NCI-H446 (cell line): Measurements from ENCODE around the gene AK5.

Source experiments
- DNase-seq, 2 experiments: peaks; one replicate each; lab custom pipeline; 2025; lab: John Stamatoyannopoulos, UW

The AK5 gene

DNA sequence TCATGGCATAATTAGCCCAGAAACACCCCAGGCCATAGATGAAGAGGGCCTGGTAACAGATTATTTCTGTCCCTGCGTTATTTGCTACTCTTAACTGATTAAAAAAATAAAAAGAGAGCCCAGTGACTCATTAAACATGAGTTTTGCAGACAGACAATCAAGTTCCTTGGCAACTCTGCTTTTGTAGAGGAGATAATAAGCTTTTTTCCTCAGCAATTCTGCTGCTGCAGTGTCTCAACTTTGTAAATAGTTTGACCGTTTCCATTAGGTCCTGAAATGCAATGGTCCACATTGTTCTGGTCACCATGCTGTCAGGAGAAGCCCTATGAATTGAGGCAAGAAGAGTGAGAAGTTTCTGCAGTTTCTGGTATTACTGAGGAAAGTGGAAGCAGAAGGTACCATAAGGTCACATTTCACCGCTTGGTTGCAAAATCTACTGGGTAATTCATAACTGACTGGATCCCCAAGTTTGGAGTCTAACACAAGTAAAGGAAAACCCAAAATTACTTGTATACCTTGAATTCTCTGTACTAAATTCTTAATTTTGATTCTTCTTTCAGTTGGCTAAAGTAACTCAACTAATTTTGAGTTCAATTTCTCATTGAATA, 261.1 kb downstream of the AK5 start:
- DNase-seq: no peak

DNA sequence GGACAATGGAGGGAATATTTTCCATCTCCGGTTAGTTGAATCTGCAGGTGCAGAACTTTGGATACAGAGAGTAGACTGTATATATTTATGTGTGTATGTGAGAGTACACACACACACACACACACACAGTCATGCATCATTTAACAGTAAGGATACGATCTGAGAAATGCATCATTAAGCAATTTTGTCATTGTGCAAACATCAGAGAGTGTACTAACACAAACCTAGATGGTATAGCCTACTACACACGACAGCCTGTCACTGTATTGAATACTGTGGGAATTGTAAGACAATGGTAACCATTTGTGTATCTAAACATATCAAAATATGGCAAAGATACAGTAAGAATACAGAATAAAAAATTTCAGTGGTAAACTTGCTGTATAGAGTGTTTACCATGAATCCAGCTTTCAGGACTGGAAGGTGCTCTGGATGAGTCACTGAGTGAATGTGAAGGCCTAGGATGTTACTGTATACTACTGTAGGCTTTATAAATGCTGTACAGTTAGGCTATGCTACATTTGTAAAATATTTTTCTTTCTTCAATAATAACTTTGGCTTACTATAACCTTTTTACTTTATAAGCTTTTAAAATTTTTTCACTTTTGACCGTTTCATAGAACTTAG, 262.1 kb downstream of the AK5 start:
- peak in 1 of 2 experiments; percentile 33 for DNase-seq

DNA sequence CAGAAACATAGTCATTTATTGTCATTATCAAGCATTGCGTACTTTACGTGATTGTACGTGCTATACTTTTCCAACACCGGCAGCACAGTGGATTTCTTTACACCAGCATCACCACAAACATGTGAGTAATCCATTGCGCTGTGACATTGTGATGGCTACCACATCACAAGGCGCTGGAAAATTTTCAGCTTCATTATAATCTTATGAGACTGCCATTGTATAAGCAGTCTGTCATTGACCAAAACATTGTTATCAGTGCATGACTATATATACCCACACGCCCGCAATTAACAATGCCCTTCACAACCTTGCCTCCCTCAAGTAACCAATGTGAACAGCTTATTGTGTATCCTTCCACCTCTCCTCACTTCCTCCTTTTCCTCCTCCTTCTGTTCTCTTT, 263.0 kb downstream of the AK5 start:
- DNase-seq: no peak

DNA sequence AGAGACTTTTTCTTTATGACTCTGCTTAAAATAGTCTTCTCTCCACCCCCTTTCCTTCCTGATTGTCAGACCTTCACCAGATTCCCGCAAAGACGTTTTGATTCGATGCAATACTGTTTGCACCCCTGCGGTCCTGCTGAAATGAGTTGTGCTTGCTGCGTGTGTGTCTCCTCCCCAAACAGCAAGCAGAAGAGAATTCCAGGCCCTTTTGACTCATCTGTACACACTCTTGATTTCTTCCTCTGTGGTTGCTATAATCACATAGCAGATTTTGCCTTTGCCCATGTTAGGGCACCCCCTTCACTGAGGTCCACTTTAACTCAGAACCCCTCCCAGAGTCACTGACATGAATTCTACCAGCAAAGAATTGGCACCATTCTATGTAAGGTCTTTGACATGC, 264.2 kb downstream of the AK5 start:
- DNase-seq: no peak

DNA sequence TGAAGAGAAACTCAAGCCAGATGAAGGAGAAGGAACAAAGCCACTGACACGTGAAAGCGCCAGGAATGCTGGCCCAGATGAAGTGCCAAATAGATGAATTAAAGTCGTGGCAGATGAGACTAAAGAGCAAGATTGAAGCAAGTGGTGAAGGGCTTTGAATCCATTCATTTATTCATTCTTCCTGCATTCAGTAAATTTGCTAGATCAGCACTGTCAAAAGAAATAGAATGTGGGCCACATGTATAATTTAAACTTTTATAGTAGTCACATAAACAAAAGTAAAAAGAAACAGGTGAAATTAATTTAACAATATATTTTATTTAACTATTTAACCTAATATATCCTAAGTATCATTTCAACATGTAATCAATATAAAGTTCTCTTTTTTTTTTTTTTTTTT, 265.1 kb downstream of the AK5 start:
- DNase-seq: peak in 1 of 2 experiments; percentile 37

DNA sequence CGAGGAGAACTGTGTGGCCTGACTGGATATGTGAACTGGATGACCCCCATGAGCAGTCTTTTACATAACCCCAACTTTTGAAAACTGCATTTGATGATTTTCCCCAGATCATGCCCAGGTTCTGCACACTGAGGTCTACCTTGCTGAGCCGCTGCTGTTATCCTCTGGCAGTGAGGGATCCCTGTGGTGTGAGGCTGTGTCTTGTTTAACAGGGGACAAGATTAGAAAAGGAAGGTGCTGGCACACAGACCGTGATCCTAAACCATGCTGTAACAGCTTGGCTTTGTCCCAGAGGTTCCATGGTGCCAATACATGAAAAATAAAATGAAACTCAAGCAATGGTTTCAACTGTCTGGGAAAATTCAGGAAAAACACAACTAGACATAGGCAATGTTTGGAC, 266.5 kb downstream of the AK5 start:
- DNase-seq: peak in 1 of 2 experiments; percentile 57

DNA sequence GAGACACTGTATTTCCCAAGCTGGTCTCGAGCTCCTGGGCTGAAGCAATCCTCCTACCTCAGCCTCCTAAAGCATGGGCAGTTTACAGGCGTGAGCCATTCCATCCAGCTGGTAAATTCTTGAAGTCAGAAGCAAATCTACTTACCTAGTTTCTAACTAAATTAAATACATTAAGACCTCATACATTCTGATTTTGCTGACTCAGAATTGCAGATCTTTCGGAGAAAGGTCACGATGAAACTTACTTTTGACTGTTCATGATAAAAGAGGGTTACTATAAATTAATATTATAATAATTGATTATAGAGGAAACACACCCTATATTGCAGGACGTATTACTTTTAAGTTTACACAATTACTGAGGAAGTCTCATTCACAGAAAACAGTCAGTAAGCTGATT, 268.3 kb downstream of the AK5 start:
- DNase-seq: no peak

DNA sequence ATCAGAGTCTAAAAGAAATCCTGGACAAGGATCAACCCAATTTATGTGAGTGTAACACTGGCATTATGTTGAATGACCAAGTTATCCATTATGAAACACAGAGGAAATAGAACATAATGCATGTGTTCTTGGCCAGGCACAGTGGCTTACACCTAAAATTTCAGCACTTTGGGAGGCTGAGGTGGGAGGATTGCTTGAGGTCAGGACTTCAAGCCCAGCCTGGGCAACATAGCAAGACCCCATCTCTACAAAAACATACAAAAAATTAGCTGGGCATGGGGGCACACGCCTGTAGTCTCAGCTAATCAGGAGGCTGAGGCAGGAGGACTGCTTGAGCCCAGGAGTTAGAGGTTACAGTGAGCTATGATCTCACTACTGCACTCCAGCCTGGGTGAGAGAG, 270.8 kb downstream of the AK5 start:
- no peak for DNase-seq

DNA sequence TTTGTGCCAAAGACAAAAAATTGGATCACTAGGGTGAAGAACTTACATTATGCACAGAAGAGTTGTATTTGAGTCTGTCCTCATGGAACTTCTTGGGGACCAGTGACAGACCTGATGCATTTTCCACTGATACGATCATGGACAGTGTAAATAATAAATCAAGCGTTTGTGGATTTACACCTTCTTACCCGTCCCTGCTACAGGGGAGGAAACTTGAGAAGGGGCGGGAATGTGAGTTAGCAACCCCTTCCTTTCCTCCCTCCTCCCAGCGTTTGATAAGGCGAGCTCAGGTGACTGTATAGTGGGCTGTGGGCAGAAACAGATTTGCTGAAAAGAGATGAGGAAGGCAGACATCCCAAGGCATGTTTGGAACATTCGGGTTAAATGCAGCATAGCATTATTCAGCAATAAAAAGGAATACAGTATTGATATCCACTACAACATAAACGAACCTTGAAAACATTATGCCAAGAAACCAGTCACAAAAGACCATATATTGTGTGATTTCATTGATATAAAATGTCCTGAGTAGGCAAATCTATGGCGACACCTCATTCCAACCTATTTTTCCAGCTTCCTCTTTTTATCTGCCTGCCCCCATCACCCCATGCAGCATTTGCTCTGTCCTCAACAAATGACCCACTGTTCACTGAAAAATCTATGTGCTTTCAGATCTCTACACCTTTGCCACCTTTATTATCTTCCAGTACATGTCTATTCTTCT, 271.9 kb downstream of the AK5 start:
- DNase-seq: no peak

DNA sequence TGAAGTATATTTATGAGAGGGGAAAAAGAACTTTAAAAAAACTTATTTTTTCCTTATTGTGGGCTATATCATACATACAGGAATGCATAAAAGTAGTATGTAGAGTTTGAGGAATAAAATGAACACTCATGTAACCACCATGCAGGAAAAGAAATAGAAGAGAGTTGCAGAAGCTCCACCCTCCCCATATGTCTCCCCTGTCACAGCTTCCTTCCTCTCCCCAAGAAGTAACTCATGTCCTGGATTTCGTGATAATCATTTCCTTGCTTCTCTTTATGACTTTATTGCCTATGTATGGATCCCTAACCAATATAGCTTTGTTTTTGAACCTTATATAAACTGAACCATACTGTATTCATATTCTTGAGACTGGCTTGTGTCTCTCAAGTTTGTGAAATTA, 274.2 kb downstream of the AK5 start:
- DNase-seq: no peak

DNA sequence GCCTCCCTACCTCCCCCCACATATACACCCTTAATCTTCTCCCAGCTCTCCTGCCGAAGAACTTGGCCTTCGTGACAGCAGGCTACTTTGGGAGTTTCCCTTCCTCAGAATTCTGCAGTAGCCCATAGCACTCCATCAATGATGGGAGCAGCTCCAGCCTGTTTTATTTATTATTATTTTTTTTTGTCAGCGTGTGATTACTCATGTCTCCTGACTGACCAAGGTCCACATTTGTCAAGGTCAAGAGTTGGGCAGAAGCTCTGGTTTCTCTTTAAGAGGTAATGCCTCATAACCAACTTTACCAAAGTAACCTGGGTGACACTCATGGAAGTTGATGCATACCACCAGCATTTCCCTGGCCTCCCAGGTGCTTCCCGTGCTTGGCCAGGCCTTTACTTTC, 275.2 kb downstream of the AK5 start:
- DNase-seq: no peak

DNA sequence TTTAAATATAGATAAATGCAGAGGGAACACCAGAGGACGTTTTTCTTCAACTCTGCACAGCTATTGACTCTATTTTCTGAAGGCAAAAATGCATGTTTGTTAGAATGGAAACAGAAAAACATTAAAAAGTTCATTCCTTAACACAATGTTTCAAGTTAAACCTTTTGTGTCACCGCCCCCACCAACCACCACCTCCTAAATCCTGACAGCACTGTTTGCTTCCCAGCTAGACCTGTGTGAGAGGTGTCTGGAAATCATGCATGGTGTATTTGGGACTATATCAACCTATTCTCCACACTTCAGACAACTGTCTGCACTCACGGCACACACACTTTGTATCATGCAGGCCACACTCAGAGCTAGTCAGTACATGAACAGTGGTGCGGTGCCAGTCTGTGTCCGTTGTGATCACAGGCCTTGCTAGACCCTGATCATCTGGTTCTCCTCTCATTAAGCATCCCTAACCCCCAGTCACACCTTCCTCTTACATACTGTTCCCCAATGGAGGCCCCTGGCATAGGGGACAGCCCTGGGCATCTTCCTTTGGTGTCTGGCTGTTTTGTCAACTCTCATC, 276.9 kb downstream of the AK5 start:
- DNase-seq: no peak

DNA sequence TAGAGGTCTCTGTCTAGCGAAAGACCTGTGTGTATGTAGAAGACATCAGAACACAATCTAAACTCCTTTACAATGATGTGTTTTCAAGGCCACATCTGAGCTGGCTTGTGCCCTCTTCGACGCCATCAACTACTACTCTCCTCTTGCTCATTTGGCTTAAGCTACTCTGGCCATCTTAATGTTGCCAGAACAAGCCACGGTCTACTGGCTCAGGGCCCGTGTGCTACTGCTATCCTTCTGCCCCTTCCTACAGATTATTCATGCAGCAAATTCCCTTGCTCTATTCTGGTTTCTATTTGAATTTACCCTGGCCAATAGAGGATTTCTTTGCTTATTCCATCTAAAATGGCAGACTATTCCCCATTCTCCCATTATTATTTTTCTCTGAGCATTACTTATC, 278.9 kb downstream of the AK5 start:
- peak in 1 of 2 experiments; percentile 26 for DNase-seq

DNA sequence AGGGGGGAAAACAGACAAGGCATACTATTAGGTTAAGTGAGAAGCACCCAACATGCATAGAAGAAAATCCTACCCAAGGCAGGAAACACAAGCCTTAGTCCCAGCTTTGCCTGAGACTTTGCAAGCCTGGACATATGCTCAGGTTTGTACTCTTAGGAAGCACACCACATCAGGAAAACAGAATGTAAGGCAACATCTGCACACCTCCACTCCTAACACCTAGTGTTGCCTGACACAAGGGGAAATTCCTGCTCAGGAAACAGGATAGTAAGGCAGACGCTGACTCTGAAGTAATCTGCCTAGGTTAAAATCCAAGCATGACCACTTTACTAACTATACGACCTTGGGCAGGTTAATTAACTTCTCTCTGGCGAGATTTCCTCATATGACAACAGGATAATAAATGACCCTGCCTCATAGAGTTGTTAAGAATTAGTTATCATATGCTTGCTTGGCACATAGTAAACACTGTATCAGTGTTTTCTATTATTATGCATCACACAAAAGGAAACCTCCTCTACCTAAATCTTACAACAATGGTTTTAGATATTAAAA, 280.9 kb downstream of the AK5 start:
- no peak for DNase-seq

DNA sequence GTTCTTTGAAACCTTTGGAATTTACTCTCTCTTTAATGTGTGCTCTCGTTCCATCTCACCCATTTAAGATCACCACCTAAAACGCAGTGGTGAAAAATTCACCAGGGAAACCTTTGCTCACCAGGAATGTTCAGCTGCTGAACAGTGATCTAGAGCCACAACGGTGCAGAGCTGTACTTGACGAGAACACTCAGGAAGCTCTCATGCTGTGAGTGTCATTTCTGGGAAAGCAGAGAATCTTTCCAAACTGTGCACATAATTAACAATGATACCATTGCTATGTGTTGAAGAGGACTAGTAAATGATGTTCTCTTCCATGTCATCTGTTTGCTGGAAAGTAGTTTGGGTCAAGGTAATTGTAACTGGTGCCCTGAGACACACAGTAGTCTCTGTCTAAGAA, 283.5 kb downstream of the AK5 start:
- no peak for DNase-seq

DNA sequence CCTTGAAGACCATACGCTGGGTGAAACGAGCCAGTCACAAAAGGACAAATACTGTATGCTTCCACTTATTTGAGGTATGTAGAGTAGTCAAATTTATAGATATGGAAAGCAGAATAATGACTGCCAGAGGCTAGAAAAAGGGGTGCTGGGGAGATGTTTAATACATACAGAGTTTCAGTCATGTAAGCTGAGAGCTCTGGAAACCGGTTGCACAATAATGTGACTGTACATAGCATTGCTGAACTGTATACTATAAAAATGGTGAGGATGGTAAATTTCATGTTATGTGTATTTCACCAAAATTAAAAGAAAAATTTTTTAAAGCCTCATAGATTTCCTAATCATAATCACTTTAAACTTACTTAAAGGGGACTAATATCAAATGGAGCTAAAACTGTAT, 289.8 kb downstream of the AK5 start:
- no peak for DNase-seq

DNA sequence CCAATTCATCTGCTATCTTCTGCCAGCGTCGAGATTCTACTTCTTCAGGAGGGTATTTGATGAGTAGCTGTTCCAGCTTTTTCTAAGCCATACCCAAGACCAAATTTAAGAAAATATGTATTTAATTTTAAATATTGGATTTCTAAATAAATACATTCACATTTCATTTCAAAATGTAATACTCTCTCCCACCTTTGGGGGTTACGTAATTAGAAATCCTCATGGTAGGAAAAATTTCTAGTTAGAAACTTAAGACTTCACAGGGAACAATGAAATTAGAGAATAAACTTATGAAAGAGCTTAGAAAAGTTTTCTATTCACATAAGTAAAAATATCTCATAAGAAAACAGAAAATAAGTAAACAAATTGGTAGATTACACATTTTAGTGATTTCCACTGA, 297.7 kb downstream of the AK5 start:
- DNase-seq: no peak

DNA sequence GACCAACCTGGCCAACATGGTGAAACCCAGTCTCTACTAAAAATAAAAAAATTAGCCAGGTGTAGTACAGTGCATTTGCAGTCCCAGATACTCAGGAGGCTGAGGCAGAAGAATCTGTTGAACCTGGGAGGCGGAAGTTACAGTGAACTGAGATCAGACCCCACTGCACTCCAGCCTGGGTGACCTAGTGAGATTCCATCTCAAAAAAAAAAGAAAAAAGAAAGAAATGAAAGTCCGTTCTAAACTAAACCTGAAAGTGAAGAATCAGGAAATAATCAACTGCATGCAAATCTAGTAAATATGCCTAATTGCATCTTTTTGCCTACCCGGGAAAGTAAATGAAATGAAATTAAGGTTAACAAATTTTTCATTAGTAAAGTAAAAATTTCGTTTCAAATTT, 301.1 kb downstream of the AK5 start:
- no peak for DNase-seq

DNA sequence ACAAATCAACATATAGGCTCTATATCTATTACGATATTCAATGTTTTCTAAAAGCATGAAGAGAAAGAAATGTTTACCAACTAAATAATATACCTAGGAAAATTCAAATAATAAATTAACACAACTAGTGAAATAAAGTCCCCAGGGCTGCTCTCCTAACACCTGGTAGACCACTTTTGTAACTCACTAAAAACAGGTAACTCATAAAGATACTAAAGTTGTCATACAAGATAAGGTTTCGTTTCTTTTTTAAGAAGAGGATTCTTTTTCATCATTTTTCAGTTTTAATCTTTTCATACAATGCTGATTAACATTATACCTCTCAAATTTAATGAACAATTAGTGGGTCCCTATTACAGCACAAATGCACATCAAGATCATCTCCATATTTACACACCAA, 301.7 kb downstream of the AK5 start:
- DNase-seq: no peak

DNA sequence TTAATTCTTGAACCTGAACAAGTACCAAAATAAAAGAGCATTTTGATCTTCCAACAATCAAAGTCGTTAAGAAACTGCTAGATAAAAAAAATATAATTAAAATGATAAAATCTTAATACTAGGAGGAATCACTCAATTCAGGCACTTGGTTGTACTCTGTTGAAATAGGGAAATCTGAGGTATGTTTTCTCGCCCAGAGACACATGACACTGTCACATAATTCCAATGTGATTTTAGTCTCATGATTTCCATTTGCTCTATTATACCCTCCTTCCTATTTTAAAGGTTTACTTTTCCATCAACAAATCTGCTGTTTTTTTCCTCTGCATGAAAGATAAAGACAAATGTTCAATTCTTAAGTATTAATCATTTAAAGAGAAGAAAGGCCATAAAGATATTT, 303.1 kb downstream of the AK5 start:
- no peak for DNase-seq

DNA sequence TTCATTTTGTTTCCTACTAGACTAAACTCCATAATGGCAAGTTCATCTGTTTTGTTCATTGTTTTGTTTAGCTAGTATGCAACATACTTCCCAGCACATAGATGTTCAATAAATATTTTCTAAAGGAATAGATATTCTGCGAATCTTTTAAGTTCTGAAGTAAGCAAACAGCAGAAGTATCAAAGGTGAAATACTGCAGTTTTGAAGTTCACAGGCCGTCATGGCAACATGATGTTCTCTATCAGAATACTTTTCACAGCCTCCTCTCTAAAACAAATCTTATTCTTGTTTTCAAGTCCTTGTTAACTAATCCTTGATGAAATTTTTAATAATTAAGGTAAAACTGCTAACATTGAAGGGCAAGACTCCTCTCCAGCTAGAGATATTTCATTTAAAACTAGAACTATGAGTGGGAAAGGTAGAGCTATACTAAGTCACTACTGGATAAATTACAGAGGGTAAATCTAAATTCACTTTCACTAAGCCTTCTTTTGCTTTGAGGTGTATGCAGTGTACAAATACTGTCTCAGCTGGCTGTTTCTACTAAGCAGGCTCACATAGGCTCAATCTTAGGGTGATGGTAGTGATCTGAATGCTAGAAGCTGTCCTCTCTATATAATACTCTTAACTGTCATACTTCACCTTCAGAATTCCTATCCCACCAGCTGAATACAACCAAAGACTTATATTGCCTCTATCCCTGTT, 303.9 kb downstream of the AK5 start:
- DNase-seq: no peak

DNA sequence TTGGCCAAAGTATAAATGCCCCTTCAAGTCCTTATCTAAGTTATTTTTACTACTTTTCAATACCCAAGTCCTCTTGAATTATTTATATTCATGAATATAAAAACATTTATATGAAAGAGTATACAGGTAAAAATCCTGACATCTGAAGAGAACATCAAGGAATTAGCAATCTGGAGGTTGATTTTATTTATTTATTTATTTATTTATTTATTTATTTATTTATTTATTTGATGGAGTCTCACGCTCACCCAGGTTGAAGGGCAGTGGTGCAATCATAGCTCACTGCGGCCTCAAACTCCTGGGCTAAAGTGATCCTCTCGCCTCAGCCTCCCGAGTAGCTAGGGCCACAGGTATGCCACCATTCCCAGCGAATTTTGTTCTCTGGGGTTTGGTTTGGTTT, 307.4 kb downstream of the AK5 start:
- no peak for DNase-seq
